Measurements from ENCODE around the gene ICOS.

ICOS gene, protein sequence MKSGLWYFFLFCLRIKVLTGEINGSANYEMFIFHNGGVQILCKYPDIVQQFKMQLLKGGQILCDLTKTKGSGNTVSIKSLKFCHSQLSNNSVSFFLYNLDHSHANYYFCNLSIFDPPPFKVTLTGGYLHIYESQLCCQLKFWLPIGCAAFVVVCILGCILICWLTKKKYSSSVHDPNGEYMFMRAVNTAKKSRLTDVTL

DNA sequence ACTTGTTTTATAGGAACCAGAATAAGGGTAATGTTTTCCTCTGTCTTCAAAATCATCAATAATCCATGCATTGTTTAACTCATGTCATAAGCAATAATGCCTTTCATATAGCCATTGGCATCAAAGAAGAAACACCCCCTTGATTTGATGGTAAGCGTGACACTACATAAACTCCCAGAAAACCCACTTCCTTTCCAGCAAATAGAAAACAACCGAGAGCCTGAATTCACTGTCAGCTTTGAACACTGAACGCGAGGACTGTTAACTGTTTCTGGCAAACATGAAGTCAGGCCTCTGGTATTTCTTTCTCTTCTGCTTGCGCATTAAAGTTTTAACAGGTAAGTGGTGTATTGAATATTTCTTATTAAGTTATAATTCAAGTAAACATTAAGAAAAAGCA lies at the start of gene ICOS:
Gene ICOS, plus strand, starts transcription at position 229 of the 400 bp plus-strand sequence. Its CDS starts 52 bp downstream, at position 281.
- DNase-seq (ENCODE audit: low read depth in 2 of 2), result no peak

GRCh38 chr2:203887677-203888076 lies 48.9 kb upstream of the ICOS start:
- DNase-seq (ENCODE audit: low read depth in 2 of 2), result no peak

DNA sequence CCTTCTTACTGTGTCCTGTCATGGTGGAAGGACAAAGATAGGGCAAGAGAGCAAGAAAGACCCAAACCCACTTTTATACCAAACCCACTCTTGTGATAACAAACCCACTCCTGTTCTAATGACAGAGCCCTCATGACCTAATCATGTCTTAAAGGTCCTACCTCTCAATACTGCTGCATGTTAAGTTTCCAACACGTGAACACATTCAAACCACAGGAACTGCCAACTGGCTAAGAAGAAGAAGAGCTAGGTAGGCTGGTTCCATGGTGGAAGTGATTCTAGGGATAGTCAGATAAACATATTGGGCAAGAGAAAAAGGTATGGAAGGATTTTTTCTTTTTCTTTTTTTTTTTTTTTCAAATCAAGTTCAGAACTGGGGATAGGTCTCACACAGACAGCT lies 47.0 kb upstream of the ICOS start:
- DNase-seq (ENCODE audit: low read depth in 2 of 2), result no peak

GRCh38 chr2:203889944-203890343 lies 46.6 kb upstream of the ICOS start:
- DNase-seq (ENCODE audit: low read depth in 2 of 2), result no peak

DNA sequence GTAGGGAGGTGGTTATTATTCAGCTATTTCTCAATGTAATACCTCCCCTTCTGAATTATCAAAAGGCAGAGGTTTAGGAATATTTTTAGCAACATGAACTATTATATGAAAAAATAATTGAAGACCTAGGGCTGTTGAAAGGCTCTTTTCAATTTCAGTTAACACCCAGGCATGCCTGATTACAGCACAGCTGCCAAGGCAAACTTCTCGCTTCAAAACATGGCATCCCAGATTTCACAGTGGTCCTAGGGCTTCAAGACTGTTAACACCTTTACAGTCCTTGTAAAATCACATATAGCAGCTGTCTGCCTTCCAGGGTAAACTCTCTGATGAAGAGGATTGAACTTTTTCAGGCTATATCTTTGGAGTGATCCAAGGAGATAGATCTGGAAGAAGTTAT lies 45.8 kb upstream of the ICOS start:
- DNase-seq (ENCODE audit: low read depth in 2 of 2), result no peak

- no peak for DNase-seq (ENCODE audit: low read depth in 2 of 2)
These were observed 45.1 kb upstream of the ICOS start for GRCh38 chr2:203891474-203891873.

GRCh38 chr2:203892207-203892606 lies 44.4 kb upstream of the ICOS start:
- no peak for DNase-seq (ENCODE audit: low read depth in 2 of 2)

GRCh38 chr2:203893401-203893800 lies 43.2 kb upstream of the ICOS start:
- DNase-seq (ENCODE audit: low read depth in 2 of 2), result no peak

DNA sequence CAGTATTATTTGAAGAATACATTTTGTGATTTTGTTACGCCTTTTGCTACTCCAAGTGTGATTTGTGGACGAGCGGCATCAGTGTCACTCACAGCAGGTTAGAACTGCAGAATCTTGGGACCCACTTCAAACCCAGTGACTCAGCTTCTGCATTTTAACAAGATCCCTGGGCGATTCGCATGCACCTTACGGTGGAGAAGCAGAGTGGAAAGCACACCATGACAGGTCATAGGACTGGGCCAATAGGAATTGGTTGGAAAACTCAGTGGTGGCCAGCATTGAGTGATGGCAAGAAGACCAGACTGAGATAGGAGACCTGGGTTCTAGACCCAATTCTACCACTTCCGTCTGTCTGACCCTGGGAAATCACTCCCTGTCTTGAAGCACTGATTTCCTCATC lies 42.7 kb upstream of the ICOS start:
- DNase-seq (ENCODE audit: low read depth in 2 of 2), result no peak

DNA sequence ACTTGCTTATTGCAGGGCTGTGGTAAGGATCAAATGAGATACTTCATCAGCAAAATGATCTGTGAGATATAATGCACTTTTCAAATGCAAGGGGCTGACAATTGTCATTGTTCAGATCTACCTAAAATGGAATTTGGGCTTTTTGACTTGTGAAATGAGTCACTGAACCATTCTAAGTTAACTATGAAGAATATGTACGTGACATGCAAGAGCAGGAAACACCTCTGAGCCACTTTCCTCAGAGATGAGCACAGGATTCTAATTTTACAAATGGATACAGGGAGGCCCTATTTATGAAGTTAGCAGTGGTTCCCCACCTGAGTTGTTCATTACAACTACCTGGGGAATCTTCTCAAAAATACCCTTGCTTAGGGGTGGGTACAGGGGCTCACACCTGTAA lies 42.3 kb upstream of the ICOS start:
- DNase-seq (ENCODE audit: low read depth in 2 of 2), result no peak

- no peak for DNase-seq (ENCODE audit: low read depth in 2 of 2)
These were observed 39.0 kb upstream of the ICOS start for GRCh38 chr2:203897544-203897943.

- DNase-seq (ENCODE audit: low read depth in 2 of 2), result no peak
These were observed 37.9 kb upstream of the ICOS start for GRCh38 chr2:203898657-203899056.

DNA sequence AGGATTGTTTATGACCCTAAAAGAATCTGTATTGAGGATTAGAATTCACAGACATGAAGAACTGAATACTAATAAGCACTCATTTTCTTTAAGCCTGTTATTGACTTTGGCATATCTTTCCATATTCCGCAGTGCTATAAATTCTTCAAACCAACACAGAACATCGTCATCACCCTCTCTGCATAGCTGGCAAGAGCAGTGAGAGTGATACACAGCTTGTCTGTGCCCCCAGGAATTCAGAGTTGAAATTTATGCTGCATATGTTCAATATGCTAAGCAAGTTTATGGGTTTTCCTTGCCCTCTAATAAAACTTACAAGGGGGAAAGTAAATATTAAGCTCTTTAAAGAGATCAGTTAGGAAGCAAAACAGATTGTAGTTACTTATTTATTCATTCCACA lies 36.3 kb upstream of the ICOS start:
- DNase-seq (ENCODE audit: low read depth in 2 of 2), result no peak

- DNase-seq (ENCODE audit: low read depth in 2 of 2), result no peak
These were observed 32.5 kb upstream of the ICOS start for GRCh38 chr2:203904022-203904421.

GRCh38 chr2:203905656-203906055 lies 30.9 kb upstream of the ICOS start:
- no peak for DNase-seq (ENCODE audit: low read depth in 2 of 2)

GRCh38 chr2:203908066-203908796 lies 28.3 kb upstream of the ICOS start:
- DNase-seq (ENCODE audit: low read depth in 2 of 2), result no peak

DNA sequence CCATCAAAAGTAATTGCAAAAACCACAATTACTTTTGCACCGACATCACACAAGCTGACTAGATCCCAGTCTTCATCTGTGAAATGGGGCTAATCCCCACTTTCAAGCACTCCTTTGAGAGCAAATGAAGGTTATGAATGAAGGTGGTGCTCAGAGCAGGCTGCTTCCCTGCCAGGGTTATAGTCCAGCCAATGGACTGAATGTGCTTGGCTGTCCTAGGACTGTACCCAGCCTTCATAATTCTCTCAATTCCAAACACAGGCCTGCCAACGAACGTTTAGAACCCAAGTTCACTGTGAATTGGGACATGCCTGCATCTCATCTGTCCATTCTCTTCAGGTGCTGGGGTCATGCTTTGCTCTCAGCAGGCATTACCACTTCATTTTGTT lies 27.8 kb upstream of the ICOS start:
- no peak for DNase-seq (ENCODE audit: low read depth in 2 of 2)

DNA sequence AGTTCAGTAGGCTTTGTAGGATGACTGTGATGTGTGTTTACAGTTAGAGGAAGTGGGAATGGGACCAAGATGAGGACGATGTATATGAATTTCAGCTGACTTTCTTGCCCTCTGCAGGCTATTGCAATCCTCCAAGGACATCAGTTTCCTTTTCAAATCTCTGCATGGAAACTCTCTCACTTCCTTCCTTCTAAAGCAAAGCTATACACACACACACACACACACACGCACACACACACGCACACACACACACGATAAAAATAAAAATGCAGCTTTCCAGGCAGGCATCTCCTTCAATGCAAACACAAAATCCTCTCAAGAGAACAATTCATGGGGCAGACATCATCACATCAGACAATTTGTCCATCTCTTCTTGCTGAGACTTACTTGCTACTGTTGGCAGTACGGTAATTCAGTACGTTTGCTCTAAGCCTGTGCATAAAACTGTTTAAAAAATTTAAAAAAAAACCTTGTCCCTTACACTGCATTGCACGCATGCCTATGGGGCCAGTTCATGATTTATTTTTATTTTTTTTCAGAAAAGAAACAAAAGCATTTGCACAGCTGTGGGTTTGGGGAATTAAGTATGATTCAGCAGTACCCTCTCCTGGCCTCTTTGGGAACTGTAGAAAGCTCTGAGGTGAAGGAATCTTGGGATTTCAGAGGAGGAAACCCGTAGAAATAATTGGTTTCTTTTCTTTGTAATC lies 27.1 kb upstream of the ICOS start:
- no peak for DNase-seq (ENCODE audit: low read depth in 2 of 2)

DNA sequence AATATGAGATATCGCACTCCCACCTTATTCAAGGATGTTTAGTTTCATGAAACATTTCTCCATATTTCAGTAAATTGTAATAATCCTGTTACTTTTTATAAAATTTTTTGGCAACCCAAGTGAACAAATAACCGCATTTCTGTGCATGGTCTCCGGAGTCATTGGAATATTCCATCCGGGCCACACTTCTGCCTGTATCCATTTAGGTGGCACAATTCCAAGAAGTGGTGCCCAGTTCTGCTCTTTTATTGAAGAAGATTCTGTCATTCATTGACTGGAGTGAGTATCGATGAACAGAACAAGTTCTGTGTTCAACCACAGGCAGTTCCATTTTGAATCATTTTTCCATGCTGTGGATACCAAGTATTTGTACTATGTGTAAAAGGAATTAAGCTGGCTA lies 26.6 kb upstream of the ICOS start:
- DNase-seq (ENCODE audit: low read depth in 2 of 2), result no peak

- no peak for DNase-seq (ENCODE audit: low read depth in 2 of 2)
These were observed 22.6 kb upstream of the ICOS start for GRCh38 chr2:203913947-203914346.

GRCh38 chr2:203914546-203915182 lies 21.9 kb upstream of the ICOS start:
- DNase-seq (ENCODE audit: low read depth in 2 of 2), result no peak

DNA sequence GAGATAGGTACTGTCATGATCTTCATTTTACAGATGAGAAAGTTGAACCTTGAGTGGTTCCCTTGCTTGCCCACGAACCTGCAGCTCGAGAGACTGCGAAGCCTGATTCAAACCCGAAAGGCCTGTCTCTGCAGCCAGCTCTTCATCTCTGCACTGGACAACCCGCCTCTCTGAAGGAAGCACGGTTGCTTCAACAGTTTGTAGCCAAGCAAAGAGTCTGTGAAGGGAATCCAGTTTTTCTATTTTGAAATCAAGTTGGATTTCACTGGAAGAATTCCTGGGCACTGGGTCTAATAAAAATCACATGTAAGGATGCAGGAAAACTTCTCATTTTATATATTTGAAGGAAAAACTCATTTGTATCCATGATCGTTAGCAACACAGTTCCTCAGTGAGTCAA lies 21.3 kb upstream of the ICOS start:
- DNase-seq (ENCODE audit: low read depth in 2 of 2), result no peak

DNA sequence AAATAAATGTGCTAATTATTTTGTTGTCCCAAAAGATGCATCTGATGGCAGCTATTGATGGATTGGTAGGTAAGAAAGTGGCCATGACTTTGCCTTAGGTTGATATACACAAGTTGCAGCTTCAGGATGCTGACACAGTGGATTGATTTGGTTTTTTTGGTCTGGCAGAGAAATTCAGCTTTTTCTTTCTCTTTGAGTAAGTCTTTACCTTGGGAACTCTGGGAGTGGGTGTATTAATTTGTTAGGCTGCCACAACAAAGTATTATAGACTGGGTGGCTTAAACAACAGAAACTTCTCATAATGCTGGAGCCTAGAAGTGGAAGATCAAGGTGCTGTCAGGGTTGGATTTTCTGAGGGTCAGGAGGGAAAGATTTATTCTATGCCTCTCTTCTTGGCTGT lies 19.8 kb upstream of the ICOS start:
- no peak for DNase-seq (ENCODE audit: low read depth in 2 of 2)
